Ovary (tissue), 3 donors: Measurements from ENCODE around the gene CFAP299.

ENCODE experiments used
- EP300 ChIP-seq: sonication (generic); formaldehyde crosslinking; IDR thresholded peaks from one replicate; pipeline ENCODE4 v1.6.1; 2017; ENCODE audit warnings: antibody characterized with exemption
- POLR2A ChIP-seq: fragments of 450-650 bp; IDR thresholded peaks from one replicate; pipeline ENCODE4 v1.6.1; 2017; ENCODE audit warnings: antibody characterized with exemption, mild to moderate bottlenecking, moderate library complexity
- TF ChIP-seq, protein P1 (sequence below), 3 donors: fragments of 450-650 bp in 2 of 3; fragments of 200-600 bp in 1 of 3; IDR thresholded peaks; one replicate each; pipeline versions ENCODE4 v1.5.1 to v1.8.0; 2016 to 2022; ENCODE audit warnings: antibody characterized with exemption in 3 of 3, mild to moderate bottlenecking in 1 of 3
- donor health status: DM: no; HTN: no; CAD: no.

DNA sequence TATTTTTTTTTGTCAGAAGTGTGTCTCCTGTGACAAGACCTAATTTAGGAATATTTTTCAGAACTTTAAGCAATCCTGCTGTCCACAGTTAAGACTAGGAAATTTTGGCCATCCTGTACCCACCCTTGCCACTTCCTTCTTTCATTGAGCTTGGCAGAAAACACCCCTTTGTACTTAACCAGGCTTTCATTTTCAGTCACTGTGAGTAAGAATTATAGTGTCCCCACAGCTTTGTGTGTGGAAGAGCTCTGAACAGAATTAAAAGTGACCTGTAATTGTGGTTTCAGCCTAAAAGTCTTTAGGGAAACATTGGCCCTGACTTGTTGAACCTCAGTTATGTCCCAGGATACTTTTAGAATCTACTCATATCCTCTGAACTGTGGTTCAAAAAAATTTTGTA is 541.3 kb downstream of the CFAP299 start:
- TF ChIP-seq, protein P1, sequence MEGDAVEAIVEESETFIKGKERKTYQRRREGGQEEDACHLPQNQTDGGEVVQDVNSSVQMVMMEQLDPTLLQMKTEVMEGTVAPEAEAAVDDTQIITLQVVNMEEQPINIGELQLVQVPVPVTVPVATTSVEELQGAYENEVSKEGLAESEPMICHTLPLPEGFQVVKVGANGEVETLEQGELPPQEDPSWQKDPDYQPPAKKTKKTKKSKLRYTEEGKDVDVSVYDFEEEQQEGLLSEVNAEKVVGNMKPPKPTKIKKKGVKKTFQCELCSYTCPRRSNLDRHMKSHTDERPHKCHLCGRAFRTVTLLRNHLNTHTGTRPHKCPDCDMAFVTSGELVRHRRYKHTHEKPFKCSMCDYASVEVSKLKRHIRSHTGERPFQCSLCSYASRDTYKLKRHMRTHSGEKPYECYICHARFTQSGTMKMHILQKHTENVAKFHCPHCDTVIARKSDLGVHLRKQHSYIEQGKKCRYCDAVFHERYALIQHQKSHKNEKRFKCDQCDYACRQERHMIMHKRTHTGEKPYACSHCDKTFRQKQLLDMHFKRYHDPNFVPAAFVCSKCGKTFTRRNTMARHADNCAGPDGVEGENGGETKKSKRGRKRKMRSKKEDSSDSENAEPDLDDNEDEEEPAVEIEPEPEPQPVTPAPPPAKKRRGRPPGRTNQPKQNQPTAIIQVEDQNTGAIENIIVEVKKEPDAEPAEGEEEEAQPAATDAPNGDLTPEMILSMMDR (IDR thresholded peaks at IDR 0.05) = no peak
- TF ChIP-seq EP300 (no peak), POLR2A (no peak)
